Amygdala (tissue), 56 donors: ENCODE data around the gene CKM.

Source experiments
- DNase-seq, 56 donors: peaks; one replicate each; lab custom pipeline; 2025; lab: John Stamatoyannopoulos, UW

Gene CKM

DNA sequence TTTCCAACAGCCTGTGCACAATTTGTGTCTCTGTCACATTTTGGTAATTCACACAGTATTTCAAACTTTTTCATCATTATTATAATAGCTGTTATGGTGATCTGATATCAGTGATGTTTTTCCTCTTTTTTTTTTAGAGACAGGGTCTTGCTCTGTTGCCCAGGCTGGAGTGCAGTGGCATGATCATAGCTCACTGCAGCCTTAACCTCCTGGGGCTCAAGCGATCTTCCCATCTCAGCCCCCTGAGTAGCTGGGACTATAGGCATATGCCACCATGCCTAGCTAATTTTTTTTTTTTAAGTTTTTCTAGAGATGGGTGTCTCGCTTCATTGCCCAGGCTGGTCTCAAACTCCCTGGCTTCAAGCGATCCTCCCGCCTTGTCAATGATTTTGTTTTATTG lies 65.8 kb downstream of the CKM start:
- DNase-seq = no peak
